K562 (cell line): Measurements from ENCODE around the gene PDZD8. TPM values are rescaled to one million over a fixed set of nuclear protein-coding genes. Genes with fewer than 3 reads are reported as not detected.
A peak's percentile ranks its signal among the peaks of the same experiment; 100 is the strongest.

Experiments used
- BRF1 ChIP-seq: IDR thresholded peaks from 3 replicates; pipeline ENCODE4 v1.6.1; 2011; ENCODE audit warnings: borderline replicate concordance, mild to moderate bottlenecking; ENCODE audit not compliant: insufficient read length; ENCODE audit errors: extremely low read depth
- FOXM1 ChIP-seq, 2 experiments: fragments of 450-650 bp in 1 of 2; sonication (generic) in 1 of 2; formaldehyde crosslinking in 1 of 2; IDR thresholded peaks; 2 replicates each; pipeline versions ENCODE4 v1.6.1 to v1.9.0; 2017 to 2022; ENCODE audit warnings: low read depth in 2 of 2, mild to moderate bottlenecking in 2 of 2, missing genetic modification reagents in 1 of 2, moderate library complexity in 1 of 2
- L3MBTL2 ChIP-seq: fragments of 450-650 bp; IDR thresholded peaks from 2 replicates; pipeline ENCODE4 v1.6.1; 2016; ENCODE audit warnings: mild to moderate bottlenecking, moderate library complexity
- MAZ ChIP-seq, 2 experiments: fragments of 450-650 bp in 1 of 2; sonication (generic) in 1 of 2; formaldehyde crosslinking; IDR thresholded peaks in 1 of 2; conservative IDR thresholded peaks in 1 of 2; 2 replicates each; pipeline versions ENCODE4 v1.4.0 to v1.5.0; 2020; ENCODE audit warnings: mild to moderate bottlenecking in 1 of 2, missing genetic modification reagents in 1 of 2
- MECOM ChIP-seq: fragments of 250-450 bp; sonication (Bioruptor Pico); IDR thresholded peaks from 2 replicates; pipeline ENCODE4 v1.8.0; 2022; ENCODE audit warnings: inconsistent platforms
- MTA2 ChIP-seq: fragments of 450-650 bp; IDR thresholded peaks from 2 replicates; pipeline ENCODE4 v1.6.1; 2016; ENCODE audit warnings: low read depth
- RNF2 ChIP-seq: sonication (generic); IDR thresholded peaks from 2 replicates; pipeline ENCODE4 v1.6.1; 2016
- SETDB1 ChIP-seq: IDR thresholded peaks from one replicate; pipeline ENCODE4 v1.6.1; 2012; ENCODE audit warnings: low read length, control low read depth, inconsistent platforms
- XRCC4 ChIP-seq: IDR thresholded peaks from one replicate; pipeline ENCODE4 v1.6.1; 2011; ENCODE audit not compliant: insufficient read depth, insufficient read length; ENCODE audit errors: extremely low read depth
- ZNF436 ChIP-seq: fragments of 250-450, 450-650 bp; sonication (Bioruptor Pico); formaldehyde crosslinking; IDR thresholded peaks from 2 replicates; pipeline ENCODE4 v1.7.0; 2020; ENCODE audit warnings: mild to moderate bottlenecking
- ZNF695 ChIP-seq: fragments of 450-650 bp; formaldehyde crosslinking; IDR thresholded peaks from 2 replicates; pipeline ENCODE4 v1.4.0; 2020; ENCODE audit warnings: mild to moderate bottlenecking, moderate library complexity
- polyA plus RNA-seq, 8 experiments: library from polyadenylated mRNA; depleted of rRNA in 4 of 8; stranded (reverse) in 5 of 8; unstranded in 3 of 8; fragments of >200 nt; fragmentation: Nextera tagmentation in 2 of 8; fragmentation: Illumina TruSeq in 1 of 8; extraction: Ambion mirVana in 2 of 8; extraction: Trizol in 1 of 8; gene quantifications; 2 replicates each; pipeline versions ENCODE4 v1.2.1 to v1.2.3, GENCODE V29; 2011 to 2014; ENCODE audit warnings: inconsistent platforms in 1 of 8, missing spikeins in 1 of 8
- total RNA-seq, 7 experiments: library from RNA; depleted of rRNA in 6 of 7; stranded (reverse); fragments of >200 nt in 6 of 7; fragmentation: Illumina TruSeq in 2 of 7; extraction: Trizol in 2 of 7; gene quantifications; 2 replicates each; pipeline versions ENCODE4 v1.2.1 to v1.2.3, GENCODE V29; 2011 to 2021; ENCODE audit warnings: low replicate concordance in 1 of 7
- TF ChIP-seq, protein P1 (sequence below): fragments of 450-650 bp; IDR thresholded peaks from 2 replicates; pipeline ENCODE4 v1.6.1; 2016; ENCODE audit warnings: mild to moderate bottlenecking
- TF ChIP-seq, protein P2 (sequence below): fragments of 450-650 bp; formaldehyde crosslinking; conservative IDR thresholded peaks from 2 replicates; pipeline ENCODE4 v1.4.0; 2022; ENCODE audit warnings: mild to moderate bottlenecking, missing genetic modification characterization
- TF ChIP-seq, protein P3 (sequence below): fragments of 250-450 bp; sonication (Bioruptor Pico); IDR thresholded peaks from 2 replicates; pipeline ENCODE4 v1.5.0; 2021; ENCODE audit warnings: mild to moderate bottlenecking, moderate library complexity
- TF ChIP-seq, protein P4 (sequence below), 2 experiments: IDR thresholded peaks; 2 replicates each; pipeline ENCODE4 v1.6.1; 2011; ENCODE audit warnings: borderline replicate concordance in 1 of 2, control low read depth in 1 of 2, low read depth in 1 of 2, low read length in 1 of 2, mild to moderate bottlenecking in 1 of 2, mixed read lengths in 1 of 2, moderate library complexity in 1 of 2; ENCODE audit not compliant: insufficient read depth in 1 of 2, insufficient read length in 1 of 2, poor library complexity in 1 of 2, severe bottlenecking in 1 of 2; ENCODE audit errors: extremely low read depth in 1 of 2
- TF ChIP-seq, protein P5 (sequence below), 2 experiments: fragments of 450-650 bp in 1 of 2; sonication (generic) in 1 of 2; formaldehyde crosslinking; conservative IDR thresholded peaks; 2 replicates each; pipeline versions ENCODE4 v1.4.0 to v1.8.1; 2020 to 2022; ENCODE audit warnings: mild to moderate bottlenecking in 1 of 2, missing genetic modification reagents in 1 of 2

PDZD8 gene
- total and polyA plus RNA-seq, 9 of the 15 experiments (the other 6 are each of a cell fraction or from before 2014, with no cell fraction given): 5.5 to 53.4 (median 36.8) TPM

DNA sequence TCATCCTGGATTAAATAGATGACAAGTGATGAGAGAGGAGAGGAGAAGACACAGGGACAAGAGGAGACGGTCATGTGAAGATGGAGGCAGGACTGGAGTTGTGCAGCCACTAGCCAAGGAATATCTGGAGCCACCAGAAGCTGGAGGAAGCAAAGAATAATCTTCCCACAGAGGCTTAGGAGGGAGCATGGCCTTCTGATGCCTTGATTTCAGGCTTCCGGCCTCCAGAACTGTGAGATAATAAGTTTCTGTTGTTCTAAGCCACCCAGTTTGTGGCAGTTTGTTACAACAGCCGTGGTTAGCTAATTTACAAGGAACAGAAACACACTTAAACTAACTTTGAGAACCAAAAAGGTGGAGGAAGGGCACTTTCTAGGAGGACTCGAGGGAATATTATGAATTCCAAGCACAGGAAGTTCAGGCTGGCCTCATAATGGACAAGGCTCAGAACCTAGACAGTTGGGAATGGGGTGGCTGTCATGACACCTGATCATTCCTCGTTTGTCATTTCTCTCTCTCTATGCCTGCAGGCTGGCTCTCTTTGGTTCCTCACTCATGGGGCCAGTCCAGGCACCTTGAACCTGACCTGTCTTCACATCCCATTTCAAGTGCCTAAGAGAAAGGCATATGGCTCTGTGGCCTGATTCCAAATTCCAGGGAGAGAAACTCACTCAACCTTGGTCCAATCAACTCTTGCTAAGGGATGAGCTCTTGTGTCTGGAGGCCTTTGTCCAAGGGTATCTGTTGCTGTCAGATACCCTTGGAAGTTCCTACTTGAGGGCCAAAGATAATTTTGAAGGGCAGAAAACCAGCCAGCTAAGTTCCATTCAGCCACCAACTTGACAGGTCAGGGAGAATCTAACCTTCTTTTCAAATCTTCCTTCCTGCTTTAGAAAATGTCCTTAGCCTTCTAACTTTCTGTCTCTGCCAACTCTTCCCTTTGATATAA, 33.5 kb upstream of the PDZD8 start (continued):
- no peak for TF ChIP-seq FOXM1 (IDR thresholded peaks at IDR 0.05; ENCODE audit: low read depth)
- TF ChIP-seq FOXM1 (CRISPR knock-in tag; IDR thresholded peaks at IDR 0.05; ENCODE audit: low read depth): no peak
- TF ChIP-seq, protein P1, sequence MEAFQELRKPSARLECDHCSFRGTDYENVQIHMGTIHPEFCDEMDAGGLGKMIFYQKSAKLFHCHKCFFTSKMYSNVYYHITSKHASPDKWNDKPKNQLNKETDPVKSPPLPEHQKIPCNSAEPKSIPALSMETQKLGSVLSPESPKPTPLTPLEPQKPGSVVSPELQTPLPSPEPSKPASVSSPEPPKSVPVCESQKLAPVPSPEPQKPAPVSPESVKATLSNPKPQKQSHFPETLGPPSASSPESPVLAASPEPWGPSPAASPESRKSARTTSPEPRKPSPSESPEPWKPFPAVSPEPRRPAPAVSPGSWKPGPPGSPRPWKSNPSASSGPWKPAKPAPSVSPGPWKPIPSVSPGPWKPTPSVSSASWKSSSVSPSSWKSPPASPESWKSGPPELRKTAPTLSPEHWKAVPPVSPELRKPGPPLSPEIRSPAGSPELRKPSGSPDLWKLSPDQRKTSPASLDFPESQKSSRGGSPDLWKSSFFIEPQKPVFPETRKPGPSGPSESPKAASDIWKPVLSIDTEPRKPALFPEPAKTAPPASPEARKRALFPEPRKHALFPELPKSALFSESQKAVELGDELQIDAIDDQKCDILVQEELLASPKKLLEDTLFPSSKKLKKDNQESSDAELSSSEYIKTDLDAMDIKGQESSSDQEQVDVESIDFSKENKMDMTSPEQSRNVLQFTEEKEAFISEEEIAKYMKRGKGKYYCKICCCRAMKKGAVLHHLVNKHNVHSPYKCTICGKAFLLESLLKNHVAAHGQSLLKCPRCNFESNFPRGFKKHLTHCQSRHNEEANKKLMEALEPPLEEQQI: no peak
- TF ChIP-seq SETDB1: no peak
- peak; percentile 28; the same call in 1 of the 2 replicates for TF ChIP-seq L3MBTL2
- TF ChIP-seq RNF2: peak; percentile 49; the same call in 1 of the 2 replicates
- TF ChIP-seq ZNF695 (CRISPR knock-in tag): no peak
- no peak for TF ChIP-seq MECOM
- TF ChIP-seq, protein P2, sequence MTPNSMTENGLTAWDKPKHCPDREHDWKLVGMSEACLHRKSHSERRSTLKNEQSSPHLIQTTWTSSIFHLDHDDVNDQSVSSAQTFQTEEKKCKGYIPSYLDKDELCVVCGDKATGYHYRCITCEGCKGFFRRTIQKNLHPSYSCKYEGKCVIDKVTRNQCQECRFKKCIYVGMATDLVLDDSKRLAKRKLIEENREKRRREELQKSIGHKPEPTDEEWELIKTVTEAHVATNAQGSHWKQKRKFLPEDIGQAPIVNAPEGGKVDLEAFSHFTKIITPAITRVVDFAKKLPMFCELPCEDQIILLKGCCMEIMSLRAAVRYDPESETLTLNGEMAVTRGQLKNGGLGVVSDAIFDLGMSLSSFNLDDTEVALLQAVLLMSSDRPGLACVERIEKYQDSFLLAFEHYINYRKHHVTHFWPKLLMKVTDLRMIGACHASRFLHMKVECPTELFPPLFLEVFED (CRISPR knock-in tag): no peak
- TF ChIP-seq BRF1: no peak
- TF ChIP-seq, protein P3, sequence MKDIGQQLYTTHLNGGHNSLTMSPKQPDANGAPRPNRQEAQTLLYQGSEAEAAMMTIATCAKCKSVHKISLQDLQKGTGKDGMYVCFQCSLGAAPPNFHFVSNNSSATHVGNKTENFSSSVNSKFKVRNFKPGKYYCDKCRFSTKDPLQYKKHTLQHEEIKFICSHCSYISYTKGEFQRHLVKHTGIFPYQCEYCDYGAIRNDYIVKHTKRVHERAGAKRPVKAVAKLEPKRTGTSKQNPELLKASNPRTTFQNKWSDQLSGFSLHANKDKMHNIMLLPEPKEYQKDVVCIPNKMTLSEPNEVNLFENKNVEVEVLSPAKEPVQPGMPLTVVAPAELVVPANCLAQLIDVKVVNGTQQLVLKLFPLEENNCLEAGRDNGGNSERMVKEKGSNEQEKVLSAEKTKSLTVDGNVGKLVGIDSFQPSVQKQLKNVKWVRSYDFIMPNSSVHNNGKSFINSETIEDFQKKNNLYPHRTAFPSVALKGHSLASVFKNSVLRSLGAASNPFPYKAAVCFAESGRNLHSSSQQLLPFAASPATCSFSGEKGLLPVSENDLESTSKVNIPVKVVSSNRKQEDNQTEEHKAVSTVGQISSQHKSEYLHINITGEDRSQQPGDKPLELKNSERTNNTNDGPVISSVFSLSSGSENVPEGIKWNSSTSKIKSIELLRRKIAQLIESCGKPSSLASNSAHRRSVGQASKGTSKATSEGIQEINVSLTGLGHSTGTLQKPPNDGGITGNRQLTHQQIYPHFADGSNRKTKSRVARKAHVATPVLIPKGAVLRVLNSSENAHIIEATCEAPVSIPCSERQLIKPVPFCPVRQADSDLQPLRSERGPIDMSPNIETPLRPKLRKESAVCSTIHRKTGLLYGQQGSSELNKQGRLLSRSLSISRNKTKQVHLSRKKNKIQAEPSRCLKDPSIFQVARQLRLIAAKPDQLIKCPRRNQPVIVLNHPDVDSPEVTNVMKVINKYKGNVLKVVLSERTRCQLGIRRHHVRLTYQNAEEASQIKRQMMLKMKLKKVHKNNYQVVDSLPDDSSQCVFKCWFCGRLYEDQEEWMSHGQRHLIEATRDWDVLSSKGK (CRISPR knock-in tag): no peak
- TF ChIP-seq, protein P4, sequence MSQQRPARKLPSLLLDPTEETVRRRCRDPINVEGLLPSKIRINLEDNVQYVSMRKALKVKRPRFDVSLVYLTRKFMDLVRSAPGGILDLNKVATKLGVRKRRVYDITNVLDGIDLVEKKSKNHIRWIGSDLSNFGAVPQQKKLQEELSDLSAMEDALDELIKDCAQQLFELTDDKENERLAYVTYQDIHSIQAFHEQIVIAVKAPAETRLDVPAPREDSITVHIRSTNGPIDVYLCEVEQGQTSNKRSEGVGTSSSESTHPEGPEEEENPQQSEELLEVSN (IDR thresholded peaks at IDR 0.05; ENCODE audit: borderline replicate concordance in 1 of 2, extremely low read depth in 1 of 2, insufficient read depth in 1 of 2, insufficient read length in 1 of 2, low read depth in 1 of 2, low read length in 1 of 2, poor library complexity in 1 of 2, severe bottlenecking in 1 of 2): no peak
- TF ChIP-seq, protein P5, sequence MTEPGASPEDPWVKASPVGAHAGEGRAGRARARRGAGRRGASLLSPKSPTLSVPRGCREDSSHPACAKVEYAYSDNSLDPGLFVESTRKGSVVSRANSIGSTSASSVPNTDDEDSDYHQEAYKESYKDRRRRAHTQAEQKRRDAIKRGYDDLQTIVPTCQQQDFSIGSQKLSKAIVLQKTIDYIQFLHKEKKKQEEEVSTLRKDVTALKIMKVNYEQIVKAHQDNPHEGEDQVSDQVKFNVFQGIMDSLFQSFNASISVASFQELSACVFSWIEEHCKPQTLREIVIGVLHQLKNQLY (CRISPR knock-in tag; conservative IDR thresholded peaks at IDR 0.05): no peak
- peak; percentile 47; the same call in 1 of the 2 replicates for TF ChIP-seq MTA2
- 0 out of 4 replicates have a peak, but pooled peaks of 1 of the 2 experiments have one; percentile 19 for TF ChIP-seq MAZ (CRISPR knock-in tag; conservative IDR thresholded peaks at IDR 0.05 in 1 of 2, IDR thresholded peaks at IDR 0.05 in 1 of 2)
- no peak for TF ChIP-seq XRCC4
- TF ChIP-seq ZNF436 (CRISPR knock-in tag): no peak
